IMR-90 (cell line): ENCODE results near the gene CDC5L.
"Not testable (repeated sequence)": the region's sequence is repeated elsewhere in the genome, so short reads cannot be mapped to it uniquely, and the experiment has no call there.

Experiments
- CEBPB ChIP-seq: IDR thresholded peaks from 2 replicates; pipeline ENCODE4 v1.6.1; 2012; ENCODE audit warnings: low read depth, low read length, improper control_type of control experiment
- MAFK ChIP-seq: IDR thresholded peaks from 2 replicates; pipeline ENCODE4 v1.6.1; 2012; ENCODE audit warnings: low read depth, low read length, improper control_type of control experiment
- MXI1 ChIP-seq: IDR thresholded peaks from 2 replicates; pipeline ENCODE4 v1.6.1; 2012; ENCODE audit warnings: low read depth, mild to moderate bottlenecking, low read length, moderate library complexity, borderline replicate concordance
- POLR2A ChIP-seq: IDR thresholded peaks from 2 replicates; pipeline ENCODE4 v1.6.1; 2012; ENCODE audit warnings: mild to moderate bottlenecking, low read depth, low read length
- RAD21 ChIP-seq: IDR thresholded peaks from 2 replicates; pipeline ENCODE4 v1.6.1; 2012; ENCODE audit warnings: low read length, improper control_type of control experiment
- RFX5 ChIP-seq: IDR thresholded peaks from 2 replicates; pipeline ENCODE4 v1.8.0; 2012; ENCODE audit warnings: low read depth, mild to moderate bottlenecking, low read length, moderate library complexity
- SMC3 ChIP-seq: fragments of 150-350 bp; IDR thresholded peaks from 2 replicates; pipeline ENCODE4 v1.6.1; 2016; ENCODE audit warnings: low read depth, mild to moderate bottlenecking, antibody characterized with exemption, low read length, moderate library complexity
- USF2 ChIP-seq: fragments of 150-350 bp; IDR thresholded peaks from 2 replicates; pipeline ENCODE4 v1.6.1; 2017; ENCODE audit warnings: mild to moderate bottlenecking, antibody characterized with exemption, low read length, low read depth
- TF ChIP-seq, protein P1 (sequence below): conservative IDR thresholded peaks from 2 replicates; pipeline ENCODE4 v1.5.1; 2012; ENCODE audit warnings: mild to moderate bottlenecking, low read depth, low read length, improper control_type of control experiment

GRCh38 chr6:44449181-44449580 is 61.7 kb downstream of the CDC5L start:
- not testable (repeated sequence) for TF ChIP-seq RAD21, MAFK, SMC3, RFX5, POLR2A, USF2, CEBPB, MXI1
- TF ChIP-seq, protein P1, sequence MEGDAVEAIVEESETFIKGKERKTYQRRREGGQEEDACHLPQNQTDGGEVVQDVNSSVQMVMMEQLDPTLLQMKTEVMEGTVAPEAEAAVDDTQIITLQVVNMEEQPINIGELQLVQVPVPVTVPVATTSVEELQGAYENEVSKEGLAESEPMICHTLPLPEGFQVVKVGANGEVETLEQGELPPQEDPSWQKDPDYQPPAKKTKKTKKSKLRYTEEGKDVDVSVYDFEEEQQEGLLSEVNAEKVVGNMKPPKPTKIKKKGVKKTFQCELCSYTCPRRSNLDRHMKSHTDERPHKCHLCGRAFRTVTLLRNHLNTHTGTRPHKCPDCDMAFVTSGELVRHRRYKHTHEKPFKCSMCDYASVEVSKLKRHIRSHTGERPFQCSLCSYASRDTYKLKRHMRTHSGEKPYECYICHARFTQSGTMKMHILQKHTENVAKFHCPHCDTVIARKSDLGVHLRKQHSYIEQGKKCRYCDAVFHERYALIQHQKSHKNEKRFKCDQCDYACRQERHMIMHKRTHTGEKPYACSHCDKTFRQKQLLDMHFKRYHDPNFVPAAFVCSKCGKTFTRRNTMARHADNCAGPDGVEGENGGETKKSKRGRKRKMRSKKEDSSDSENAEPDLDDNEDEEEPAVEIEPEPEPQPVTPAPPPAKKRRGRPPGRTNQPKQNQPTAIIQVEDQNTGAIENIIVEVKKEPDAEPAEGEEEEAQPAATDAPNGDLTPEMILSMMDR, result not testable (repeated sequence)
